OCI-LY1 (cell line): ENCODE results near the gene KHDC1.
"Not testable (repeated sequence)": the region's sequence is repeated elsewhere in the genome, so short reads cannot be mapped to it uniquely, and the experiment has no call there.

Source experiments
- H2AFZ ChIP-seq: fragments of 200-600 bp; sonication (generic), shearing (Covaris generic); 2 replicates; pipeline ENCODE4 v1.6.0; 2014; ENCODE audit warnings: antibody characterized with exemption, mild to moderate bottlenecking, low read length
- H3F3A ChIP-seq: fragments of 200-600 bp; sonication (generic), shearing (Covaris generic); 2 replicates; pipeline ENCODE4 v1.6.0; 2014; ENCODE audit warnings: mild to moderate bottlenecking, antibody characterized with exemption, low read length, moderate library complexity; ENCODE audit not compliant: insufficient read depth
- H3K27ac ChIP-seq: fragments of 200-600 bp; sonication (generic); 2 replicates; pipeline ENCODE4 v1.5.1; 2014; ENCODE audit warnings: low read length, mixed run types, mild to moderate bottlenecking, low read depth; ENCODE audit not compliant: poor library complexity, severe bottlenecking
- H3K27me3 ChIP-seq: fragments of 200-600 bp; sonication (generic); 2 replicates; pipeline ENCODE4 v1.6.0; 2014; ENCODE audit warnings: antibody characterized with exemption, mild to moderate bottlenecking, low read length, moderate library complexity; ENCODE audit not compliant: insufficient read depth
- H3K36me3 ChIP-seq: fragments of 200-600 bp; sonication (generic); 2 replicates; pipeline ENCODE4 v1.6.1; 2014; ENCODE audit warnings: mild to moderate bottlenecking, antibody characterized with exemption, low read length, moderate library complexity, mixed read lengths; ENCODE audit not compliant: insufficient read depth
- H3K4me1 ChIP-seq: fragments of 200-600 bp; sonication (generic); 2 replicates; pipeline ENCODE4 v1.5.1; 2014; ENCODE audit warnings: mild to moderate bottlenecking, low read length, moderate library complexity; ENCODE audit not compliant: insufficient read depth, severe bottlenecking
- H3K4me2 ChIP-seq: fragments of 200-600 bp; sonication (generic), shearing (Covaris generic); 2 replicates; pipeline ENCODE4 v1.6.1; 2014; ENCODE audit warnings: low read length
- H3K4me3 ChIP-seq: fragments of 200-600 bp; sonication (generic); 2 replicates; pipeline ENCODE4 v1.5.1; 2014; ENCODE audit warnings: low read length, low read depth, mild to moderate bottlenecking, mixed read lengths; ENCODE audit not compliant: poor library complexity, severe bottlenecking
- H3K79me2 ChIP-seq: fragments of 200-600 bp; shearing (Covaris generic); 2 replicates; pipeline ENCODE4 v1.6.1; 2016; ENCODE audit warnings: mixed run types, low read length, mixed read lengths; ENCODE audit not compliant: insufficient read depth
- H3K9ac ChIP-seq: fragments of 200-600 bp; sonication (generic), shearing (Covaris generic); 2 replicates; pipeline ENCODE4 v1.6.1; 2014; ENCODE audit warnings: mild to moderate bottlenecking, low read length, mixed read lengths
- H3K9me2 ChIP-seq: fragments of 200-600 bp; sonication (generic), shearing (Covaris generic); 2 replicates; pipeline ENCODE4 v1.6.1; 2014; ENCODE audit warnings: low read depth, mild to moderate bottlenecking, low read length, mixed read lengths
- H3K9me3 ChIP-seq: fragments of 200-600 bp; shearing (Covaris generic); 2 replicates; pipeline ENCODE4 v1.6.1; 2014; ENCODE audit warnings: low read length, mixed read lengths
- H4K20me1 ChIP-seq: fragments of 200-600 bp; sonication (generic), shearing (Covaris generic); 2 replicates; pipeline ENCODE4 v1.6.0; 2016; ENCODE audit warnings: mild to moderate bottlenecking, low read length; ENCODE audit not compliant: insufficient read depth
- EZH2 ChIP-seq: fragments of 200-600 bp; sonication (generic), shearing (Covaris generic); IDR thresholded peaks from 2 replicates; pipeline ENCODE4 v1.8.0; 2017; ENCODE audit warnings: borderline replicate concordance, mixed run types, mild to moderate bottlenecking, antibody characterized with exemption, low read length, moderate library complexity, mixed read lengths
- TF ChIP-seq, protein P1 (sequence below): fragments of 200-600 bp; sonication (generic), shearing (Covaris generic); IDR thresholded peaks from 2 replicates; pipeline ENCODE4 v1.5.1; 2017; ENCODE audit warnings: mild to moderate bottlenecking, antibody characterized with exemption, low read length, moderate library complexity, mixed read lengths

Gene KHDC1

GRCh38 chr6:73268896-73269295 lies 5.9 kb upstream of the KHDC1 start:
- H3K79me2 ChIP-seq, H3K27me3 ChIP-seq, H3K9me2 ChIP-seq, H3K9ac ChIP-seq, H3K4me2 ChIP-seq, H3K27ac ChIP-seq, H3F3A ChIP-seq, H3K9me3 ChIP-seq, H4K20me1 ChIP-seq, H3K4me3 ChIP-seq, H2AFZ ChIP-seq: not testable (repeated sequence)
- Histone ChIP-seq H3K4me1 (peaks cover 24% of the 10 kb centered on the region), H3K36me3 (peaks cover 47% of the 10 kb centered on the region)

- H3F3A ChIP-seq, result no peaks in the 10 kb centered on the region
- TF ChIP-seq, protein P1, sequence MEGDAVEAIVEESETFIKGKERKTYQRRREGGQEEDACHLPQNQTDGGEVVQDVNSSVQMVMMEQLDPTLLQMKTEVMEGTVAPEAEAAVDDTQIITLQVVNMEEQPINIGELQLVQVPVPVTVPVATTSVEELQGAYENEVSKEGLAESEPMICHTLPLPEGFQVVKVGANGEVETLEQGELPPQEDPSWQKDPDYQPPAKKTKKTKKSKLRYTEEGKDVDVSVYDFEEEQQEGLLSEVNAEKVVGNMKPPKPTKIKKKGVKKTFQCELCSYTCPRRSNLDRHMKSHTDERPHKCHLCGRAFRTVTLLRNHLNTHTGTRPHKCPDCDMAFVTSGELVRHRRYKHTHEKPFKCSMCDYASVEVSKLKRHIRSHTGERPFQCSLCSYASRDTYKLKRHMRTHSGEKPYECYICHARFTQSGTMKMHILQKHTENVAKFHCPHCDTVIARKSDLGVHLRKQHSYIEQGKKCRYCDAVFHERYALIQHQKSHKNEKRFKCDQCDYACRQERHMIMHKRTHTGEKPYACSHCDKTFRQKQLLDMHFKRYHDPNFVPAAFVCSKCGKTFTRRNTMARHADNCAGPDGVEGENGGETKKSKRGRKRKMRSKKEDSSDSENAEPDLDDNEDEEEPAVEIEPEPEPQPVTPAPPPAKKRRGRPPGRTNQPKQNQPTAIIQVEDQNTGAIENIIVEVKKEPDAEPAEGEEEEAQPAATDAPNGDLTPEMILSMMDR, result no peak
- no peak for TF ChIP-seq EZH2
- peak overlapping the region; percentile 84 for H3K4me3 ChIP-seq
- H3K27ac ChIP-seq, result peak overlapping the region; percentile 56
- peaks cover 8% of the 10 kb centered on the region for H3K79me2 ChIP-seq
- H3K9ac ChIP-seq, result peak overlapping the region; percentile 84; the same call in 1 of the 2 replicates
- H2AFZ ChIP-seq, result no peak overlapping the region
- H3K36me3 ChIP-seq, result peaks cover 15% of the 10 kb centered on the region; the same call in 1 of the 2 replicates
- H3K4me2 ChIP-seq, result peak overlapping the region; percentile 79
- H3K9me2 ChIP-seq, result no peaks in the 10 kb centered on the region
- no peaks in the 10 kb centered on the region for H4K20me1 ChIP-seq
- H3K27me3 ChIP-seq, result no peaks in the 10 kb centered on the region
- H3K4me1 ChIP-seq, result peaks cover 41% of the 10 kb centered on the region
- H3K9me3 ChIP-seq, result no peaks in the 10 kb centered on the region
These were observed 1.4 kb upstream of the KHDC1 start for GRCh38 chr6:73264446-73264845.

- H3K9ac ChIP-seq, result peak overlapping the region; percentile 84
- H3K4me3 ChIP-seq, result peak overlapping the region; percentile 84
- H3K36me3 ChIP-seq, result peaks cover 15% of the 10 kb centered on the region; the same call in 1 of the 2 replicates
- peak overlapping the region; percentile 56 for H3K27ac ChIP-seq
- no peak overlapping the region for H2AFZ ChIP-seq
- H3K4me2 ChIP-seq, result peak overlapping the region; percentile 79
- H4K20me1 ChIP-seq, result no peaks in the 10 kb centered on the region
- no peaks in the 10 kb centered on the region for H3K9me2 ChIP-seq
- no peaks in the 10 kb centered on the region for H3K27me3 ChIP-seq
- peaks cover 8% of the 10 kb centered on the region for H3K79me2 ChIP-seq
- TF ChIP-seq, protein P1, result no peak
- TF ChIP-seq EZH2, result no peak
- H3F3A ChIP-seq, result no peaks in the 10 kb centered on the region
- H3K9me3 ChIP-seq, result no peaks in the 10 kb centered on the region
- H3K4me1 ChIP-seq, result peaks cover 41% of the 10 kb centered on the region
These were observed 544 bp upstream of the KHDC1 start for GRCh38 chr6:73263570-73263909.

DNA sequence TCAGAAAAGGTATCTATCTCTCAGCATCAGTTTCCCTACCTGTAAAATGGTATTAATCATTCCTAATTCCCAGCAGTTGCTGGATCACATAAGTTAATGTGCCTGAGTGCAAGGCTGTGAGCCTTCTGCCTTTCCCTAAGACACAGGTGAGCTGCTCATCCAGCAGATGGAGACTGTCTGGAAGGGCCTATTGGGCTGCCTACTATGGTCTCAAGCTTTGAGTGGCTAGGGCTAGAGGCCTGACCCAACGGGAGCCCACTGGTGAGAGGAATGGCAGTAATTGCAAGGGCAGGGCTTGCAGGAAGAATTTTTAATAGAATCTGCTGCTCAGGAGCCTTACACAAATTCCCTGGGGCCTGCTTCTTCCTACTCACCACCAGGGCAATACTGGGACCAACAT lies 4.3 kb downstream of the KHDC1 start:
- Histone ChIP-seq H3F3A (no peaks in the 10 kb centered on the region), H3K79me2 (peaks cover 3% of the 10 kb centered on the region; the same call in 1 of the 2 replicates), H3K9ac (no peak overlapping the region), H3K36me3 (no peaks in the 10 kb centered on the region), H3K4me3 (no peak overlapping the region), H3K9me2 (no peaks in the 10 kb centered on the region), H3K27ac (no peak overlapping the region), H3K4me2 (no peak overlapping the region), H3K27me3 (no peaks in the 10 kb centered on the region), H3K9me3 (no peaks in the 10 kb centered on the region), H2AFZ (no peak overlapping the region), H4K20me1 (no peaks in the 10 kb centered on the region), H3K4me1 (peaks cover 15% of the 10 kb centered on the region)
- no peak for TF ChIP-seq EZH2
- TF ChIP-seq, protein P1, result no peak

GRCh38 chr6:73254323-73254722 lies 8.7 kb downstream of the KHDC1 start:
- not testable (repeated sequence) for H3K4me3 ChIP-seq, H4K20me1 ChIP-seq, H3K9me3 ChIP-seq, H3K36me3 ChIP-seq, H3K9me2 ChIP-seq, H2AFZ ChIP-seq, H3K4me2 ChIP-seq, H3F3A ChIP-seq, H3K4me1 ChIP-seq, H3K27ac ChIP-seq, H3K79me2 ChIP-seq, H3K27me3 ChIP-seq, H3K9ac ChIP-seq
